ENCODE measurements around the gene CDPF1.
A peak's percentile ranks its signal among the peaks of the same experiment; 100 is the strongest.
"Not testable (repeated sequence)": the region's sequence is repeated elsewhere in the genome, so short reads cannot be mapped to it uniquely, and the experiment has no call there.

Gene CDPF1

DNA sequence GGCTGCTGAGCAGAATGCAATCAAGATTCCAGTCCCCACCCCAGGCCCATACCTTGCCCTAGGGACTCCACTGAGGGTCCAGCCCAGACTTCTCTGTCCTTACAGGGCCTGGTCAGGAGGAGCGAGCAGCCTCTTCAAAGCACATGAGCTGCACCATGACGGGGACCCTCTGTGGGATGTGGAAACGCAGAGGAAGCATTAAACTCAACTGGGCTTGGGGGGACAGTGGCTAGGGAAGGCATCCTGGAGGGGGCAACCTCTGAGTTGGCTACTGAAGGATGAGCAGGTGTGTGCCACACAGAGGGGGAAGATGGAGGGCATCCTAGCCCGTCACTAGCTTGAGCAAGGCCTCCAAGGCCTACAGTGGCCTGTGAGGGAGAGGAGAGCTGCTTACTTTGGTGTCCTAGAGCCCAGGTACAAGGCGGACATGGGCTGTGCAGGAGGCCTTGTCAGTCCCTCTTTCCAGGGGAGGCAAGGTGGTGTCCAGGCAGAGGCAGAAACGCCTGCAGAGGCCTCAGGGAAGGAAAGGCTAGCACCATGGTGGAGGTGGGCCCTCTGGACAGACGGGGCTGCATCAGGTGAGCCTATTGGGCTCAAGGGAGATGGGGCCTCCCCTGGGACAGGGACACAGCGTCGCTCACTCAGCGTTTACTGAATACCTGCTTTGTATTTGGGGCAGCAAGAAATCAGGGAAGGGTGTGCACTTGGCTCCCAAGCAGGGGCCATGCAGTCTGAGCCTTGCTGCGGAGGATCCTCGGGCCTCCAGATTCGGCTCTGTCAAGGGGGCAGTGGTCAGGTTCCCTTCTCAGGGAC, 32.0 kb upstream of the CDPF1 start:
- DNase-seq (ENCODE audit: low read depth in 2 of 2) = no peak

DNA sequence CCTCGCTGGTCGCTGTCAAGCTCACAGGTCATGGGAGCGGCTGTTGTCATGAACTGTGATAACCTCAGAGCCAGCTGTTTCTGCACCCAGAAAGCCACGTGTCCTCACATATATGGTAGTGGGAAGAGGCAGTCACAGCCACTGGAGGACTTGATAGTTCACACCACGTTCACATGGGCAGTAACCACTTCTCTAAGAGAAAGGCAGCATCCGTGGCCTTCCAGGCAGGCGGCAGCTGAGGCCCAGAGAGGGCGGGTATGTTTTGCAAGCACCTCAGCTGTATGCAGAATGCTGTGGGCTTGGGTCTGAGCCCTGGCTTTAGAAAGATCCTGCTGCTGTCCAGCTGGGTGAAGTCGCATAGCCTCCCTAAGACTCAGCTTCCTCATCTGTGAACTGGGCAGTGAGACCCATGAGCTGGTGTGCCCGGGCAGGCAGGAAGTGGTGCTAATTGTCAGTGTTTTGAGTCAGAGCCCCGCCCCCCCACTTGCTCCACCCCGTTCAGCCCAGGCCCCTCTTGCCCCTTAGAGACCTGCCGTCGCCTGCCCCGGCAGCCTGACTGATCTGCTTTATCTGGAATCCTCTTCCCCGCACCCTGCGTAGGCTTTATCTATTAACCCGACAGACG, 31.0 kb upstream of the CDPF1 start:
- DNase-seq (ENCODE audit: low read depth in 2 of 2) = no peak

DNA sequence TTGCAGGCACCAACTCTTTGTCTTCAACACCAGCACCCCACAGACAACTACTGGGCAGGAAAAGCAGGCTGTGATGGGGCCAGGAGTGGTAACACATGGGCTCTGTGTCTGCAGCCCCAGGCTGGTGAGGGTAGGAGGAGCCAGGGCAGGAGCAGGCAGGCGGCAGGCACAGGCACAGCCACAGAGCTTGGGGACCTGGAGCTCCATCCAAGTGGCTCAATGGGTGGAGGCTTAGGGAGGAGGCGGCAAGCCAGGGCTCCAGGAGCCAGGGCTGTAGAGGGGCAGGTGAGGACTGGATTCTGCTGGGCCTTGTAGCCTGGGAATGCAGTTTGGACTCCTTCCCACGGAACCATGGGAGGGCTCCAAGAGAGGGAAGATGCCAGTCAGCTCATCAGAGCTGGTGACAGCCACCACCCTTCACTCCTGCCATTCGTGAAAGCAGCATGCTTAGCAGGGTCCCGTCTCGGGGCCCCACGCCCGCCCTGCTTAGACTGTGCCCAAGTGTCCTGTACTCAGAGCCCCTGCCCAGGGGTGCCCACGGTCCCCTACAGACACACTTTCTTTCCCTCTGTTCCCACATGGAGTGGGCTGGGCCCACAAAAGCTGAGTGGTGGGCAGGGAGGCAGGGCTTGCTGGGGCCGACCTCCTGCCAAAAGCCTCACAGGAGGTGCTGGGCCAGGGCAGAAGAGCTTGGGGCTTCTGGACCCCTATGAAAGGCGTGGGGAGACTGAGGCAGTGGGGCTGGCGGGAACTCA, 30.1 kb upstream of the CDPF1 start:
- no peak for DNase-seq (ENCODE audit: low read depth in 2 of 2)

DNA sequence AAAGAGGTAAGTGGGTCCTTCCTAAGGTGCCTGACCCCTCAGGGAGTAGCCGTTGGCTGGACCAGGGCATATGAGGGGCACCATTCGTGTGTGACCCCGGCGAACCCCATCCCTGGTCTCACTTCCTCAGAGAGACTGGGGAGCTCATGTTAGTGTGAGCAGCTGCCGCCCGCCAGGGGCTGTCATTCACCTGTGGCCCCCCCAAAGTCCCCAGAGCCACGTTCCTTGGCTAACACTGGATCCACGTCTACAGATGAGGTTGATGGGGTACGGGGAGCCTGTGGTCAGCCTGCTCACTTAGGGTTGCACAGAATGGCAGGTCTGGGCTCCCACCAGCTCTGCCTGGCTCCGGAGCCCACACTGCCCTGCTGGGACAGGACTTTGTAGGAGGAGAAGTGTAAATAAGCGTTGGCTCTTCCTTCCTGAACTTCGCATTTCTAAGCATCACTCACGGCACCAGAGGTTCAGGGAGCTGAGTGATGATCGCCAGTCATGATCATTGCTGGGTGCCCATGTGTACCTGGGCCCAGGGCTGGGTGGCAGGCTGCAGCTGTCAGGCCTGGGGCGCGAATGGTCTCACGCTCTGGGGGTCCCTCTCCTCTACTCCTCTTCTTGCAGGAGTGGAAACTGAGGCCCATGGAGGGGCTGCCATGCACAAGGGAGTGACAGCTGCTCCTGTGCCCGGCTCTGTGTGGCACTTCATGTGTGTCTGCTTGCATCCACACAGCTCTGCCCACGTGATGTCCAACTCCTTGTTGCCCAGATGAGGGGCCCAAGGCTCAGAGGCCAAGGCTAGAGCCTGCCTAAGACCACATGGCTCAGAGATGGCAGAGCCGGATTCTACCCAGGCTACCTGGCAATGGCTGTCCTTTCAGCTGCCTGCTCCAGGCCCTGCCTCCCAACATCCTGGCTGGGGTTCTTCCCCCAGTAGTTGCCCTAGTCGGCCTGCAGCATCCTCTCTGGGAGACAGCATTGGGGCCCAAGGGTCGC, 28.9 kb upstream of the CDPF1 start:
- no peak for DNase-seq (ENCODE audit: low read depth in 2 of 2)

DNA sequence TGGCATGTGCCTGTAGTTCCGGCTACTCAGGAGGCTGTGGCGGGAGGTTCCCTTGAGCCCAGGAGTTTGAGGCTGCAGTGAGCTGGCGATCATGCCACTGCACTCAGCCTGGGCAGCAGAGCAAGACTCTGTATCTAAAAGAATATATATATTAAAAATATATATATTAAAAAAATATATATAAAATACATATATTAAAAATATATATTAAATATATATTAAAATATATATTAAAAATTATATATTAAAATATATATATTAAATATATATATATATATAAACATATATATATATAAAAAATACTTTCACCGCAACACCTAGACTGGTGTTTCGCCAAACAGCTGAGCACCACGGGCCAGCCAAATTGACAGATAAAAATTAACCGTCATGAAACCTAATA, 26.5 kb upstream of the CDPF1 start:
- DNase-seq (ENCODE audit: low read depth in 2 of 2) = no peak

DNA sequence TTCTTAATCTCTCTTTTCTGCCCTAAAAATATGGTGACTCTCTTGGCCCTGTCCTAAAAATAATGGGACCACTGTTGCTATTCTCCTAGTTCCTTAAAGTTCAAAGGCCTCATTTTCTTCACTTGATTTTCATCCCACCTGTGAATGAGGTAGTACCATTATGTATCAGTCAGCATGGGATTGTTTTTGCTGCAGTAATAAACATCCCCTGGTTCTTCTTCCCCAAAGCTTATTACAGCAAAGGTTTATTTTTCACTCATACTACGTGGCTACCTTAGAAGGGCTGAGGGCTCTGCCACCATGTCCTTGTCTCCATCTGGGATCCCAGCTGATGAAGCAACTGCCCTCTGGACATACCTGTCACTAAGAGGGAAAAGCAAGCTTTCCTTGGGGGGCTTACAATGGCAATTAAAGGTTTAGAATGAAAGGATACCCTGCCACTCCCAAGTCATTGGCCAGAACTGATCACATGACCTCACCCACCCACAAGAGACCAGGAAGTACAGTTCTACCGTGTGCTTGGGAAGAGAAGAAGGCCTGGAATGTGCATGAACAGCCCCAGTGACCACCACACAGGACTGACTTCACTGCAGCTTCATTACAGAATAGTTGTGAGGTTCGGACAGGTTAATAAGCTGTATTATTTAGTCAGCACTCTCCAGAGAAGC, 25.5 kb upstream of the CDPF1 start:
- no peak for DNase-seq (ENCODE audit: low read depth in 2 of 2)

DNA sequence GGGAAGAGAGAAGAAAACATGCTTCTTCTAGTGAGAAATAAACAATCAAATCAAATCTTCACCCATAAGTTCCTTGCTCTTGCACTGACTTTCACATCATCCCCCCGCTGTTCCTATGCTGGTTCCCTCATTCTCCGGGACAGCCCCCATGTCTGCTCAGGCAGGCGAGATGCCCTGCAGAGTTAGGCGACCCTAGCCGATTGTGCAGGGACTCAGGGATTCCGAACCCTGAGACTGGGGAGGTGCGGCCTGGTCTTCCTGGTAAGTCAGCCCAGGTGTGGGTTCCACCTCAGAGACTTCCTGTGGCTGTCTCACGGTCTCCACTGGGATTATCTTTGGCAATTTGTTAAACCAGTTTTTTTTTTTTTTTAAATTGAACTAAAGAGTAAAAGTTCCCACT, 24.3 kb upstream of the CDPF1 start:
- no peak for DNase-seq (ENCODE audit: low read depth in 2 of 2)

DNA sequence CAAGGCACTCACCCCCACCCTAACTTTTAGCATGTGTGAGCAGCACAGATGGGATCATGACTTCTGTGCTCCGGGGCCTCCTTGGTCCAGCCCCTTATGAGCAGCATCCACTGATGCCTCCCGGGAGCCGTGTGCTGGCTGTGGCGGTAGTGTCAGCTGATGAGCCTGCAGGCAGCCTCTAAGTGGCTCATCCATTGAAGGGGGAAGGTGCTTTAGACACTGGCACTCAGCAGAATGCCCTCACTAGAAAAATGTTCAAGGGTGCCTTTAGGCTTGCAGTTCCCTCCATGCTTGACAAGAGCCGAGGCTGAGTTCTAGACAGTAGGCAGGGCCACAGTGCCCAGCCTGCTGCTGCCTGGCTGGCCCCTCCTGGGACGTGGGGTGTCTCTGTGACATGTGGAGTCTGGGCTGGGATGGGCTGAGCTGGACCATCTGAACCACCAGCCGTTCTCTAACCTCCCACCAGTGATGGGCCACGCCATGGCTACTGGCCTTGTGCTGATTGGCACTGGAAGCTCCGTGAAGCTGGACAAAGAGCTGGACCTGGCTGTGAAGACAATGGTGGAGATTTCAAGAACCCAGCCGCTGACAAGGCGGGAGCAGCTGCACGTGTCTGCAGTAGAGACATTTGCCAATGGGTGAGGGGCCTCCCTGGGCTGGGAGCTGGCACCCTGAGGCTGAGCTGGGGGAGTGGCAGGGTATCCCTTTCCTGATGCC, 23.5 kb upstream of the CDPF1 start:
- no peak for DNase-seq (ENCODE audit: low read depth in 2 of 2)

DNA sequence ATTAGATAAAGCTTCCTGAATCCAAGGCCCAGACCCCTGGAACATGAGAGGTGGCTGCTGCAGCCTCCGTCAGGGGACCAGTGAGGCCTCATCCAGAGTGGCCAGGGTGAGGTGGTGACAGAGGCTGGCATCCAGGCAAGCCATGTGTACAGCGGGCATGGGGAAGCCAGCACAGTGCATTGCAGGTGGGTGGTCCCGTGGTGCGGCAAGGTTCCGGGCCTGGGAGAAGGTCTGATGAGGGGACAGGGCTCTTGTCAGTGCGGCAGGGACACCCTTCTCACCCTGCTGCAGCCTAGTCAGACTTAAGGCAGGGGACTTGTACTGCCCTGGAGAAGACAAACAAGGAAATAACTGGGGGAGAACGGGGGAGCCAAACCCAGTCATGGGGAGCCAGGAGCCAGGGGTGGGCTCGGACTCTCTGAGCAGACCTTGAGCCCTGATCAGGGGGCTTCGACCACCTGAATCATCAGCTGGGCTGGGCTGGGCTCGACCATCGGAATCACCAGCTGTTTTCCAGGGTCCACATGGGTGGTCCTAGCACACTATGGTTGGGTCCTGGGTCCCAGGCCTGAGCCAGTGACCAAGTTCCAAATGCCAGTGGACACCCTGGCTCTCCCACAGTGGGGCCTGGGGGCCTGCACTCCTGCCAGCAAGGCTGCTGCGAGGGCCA, 22.8 kb upstream of the CDPF1 start:
- DNase-seq (ENCODE audit: low read depth in 2 of 2) = no peak

DNA sequence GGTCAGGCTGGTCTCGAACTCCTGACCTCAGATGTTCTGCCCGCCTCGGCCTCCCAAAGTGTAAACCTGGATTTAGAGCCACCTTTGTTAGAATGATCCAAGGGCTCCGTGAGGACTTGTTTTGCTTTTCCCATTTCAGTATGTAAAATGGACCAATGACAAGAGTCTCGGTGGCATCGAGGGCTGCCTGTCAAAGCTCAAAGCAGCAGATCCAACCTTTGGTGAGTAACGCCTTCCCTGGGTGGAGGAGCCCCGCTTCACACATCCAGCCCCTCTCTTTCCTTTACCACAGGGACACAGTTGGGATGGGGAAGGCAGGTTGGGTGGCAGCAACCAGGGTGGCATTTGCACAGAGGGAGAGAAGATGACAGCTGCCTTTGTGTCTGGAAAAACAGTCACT, 22.1 kb upstream of the CDPF1 start:
- DNase-seq (ENCODE audit: low read depth in 2 of 2) = no peak

DNA sequence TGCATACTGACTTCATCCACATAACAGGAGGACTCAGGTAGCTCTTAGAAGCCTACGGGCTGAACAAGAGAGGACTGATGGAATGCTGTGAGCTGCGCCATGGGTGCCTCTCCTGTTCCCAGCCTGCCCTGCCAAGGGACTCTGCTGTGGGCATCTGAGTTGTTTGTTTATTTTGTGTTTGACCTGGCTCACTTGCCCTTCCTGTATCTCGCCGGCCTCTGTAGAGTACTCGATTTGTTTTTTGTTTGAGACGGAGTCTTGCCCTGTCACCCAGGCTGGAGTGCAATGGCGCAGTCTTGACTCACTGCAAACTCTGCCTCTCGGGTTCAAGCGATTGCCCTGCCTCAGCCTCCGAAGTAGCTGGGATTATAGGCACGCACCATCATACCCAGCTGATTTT, 19.5 kb upstream of the CDPF1 start:
- no peak for DNase-seq (ENCODE audit: low read depth in 2 of 2)

DNA sequence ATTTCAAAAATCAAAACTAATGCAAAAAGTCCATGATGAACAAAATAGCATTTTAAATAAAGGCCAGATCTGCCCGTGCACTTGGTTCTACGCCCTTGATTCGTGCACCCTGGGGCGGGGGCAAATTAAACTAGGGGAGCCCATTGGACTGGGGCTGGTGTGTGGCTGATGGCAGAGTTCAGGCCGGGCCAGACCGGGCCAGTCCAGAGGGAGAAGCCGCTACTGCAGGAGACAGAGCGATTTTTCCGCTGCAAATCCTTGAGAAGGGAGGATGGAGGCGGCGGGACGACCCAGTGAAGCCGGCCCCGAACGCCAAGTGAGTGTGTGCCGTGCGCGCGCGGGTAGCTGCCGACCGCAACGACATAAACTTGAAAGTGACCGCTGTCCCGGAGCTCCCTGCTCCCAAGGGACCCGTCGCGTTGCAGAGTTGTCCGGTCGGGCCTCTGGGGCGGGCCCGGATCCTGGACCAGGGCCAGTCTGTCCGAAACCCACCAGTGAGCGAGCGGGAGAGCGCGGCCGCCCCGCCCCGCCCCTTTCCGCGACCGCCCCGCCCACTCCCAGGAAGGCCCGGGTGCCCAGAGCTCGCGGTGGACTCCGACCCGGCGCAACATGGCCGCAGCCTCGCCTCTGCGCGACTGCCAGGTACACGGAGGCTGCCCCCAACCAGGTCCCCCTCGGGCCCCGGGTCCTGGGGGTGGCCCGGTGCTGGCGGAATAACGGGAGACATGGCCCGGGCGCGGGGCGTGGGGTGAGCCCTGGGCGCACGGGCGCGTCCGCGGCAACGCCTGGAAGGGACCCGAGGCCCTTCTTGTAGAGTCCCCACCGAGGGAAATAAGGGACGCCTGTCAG, 17.6 kb upstream of the CDPF1 start, which contains the start of gene TTC38:
Gene TTC38 (plus strand): TSS at position 578 of the 849 bp plus-strand sequence. CDS start 32 bp downstream, at position 610.
- DNase-seq (ENCODE audit: low read depth in 2 of 2) = peak in 1 of 2 donors; percentile 21

DNA sequence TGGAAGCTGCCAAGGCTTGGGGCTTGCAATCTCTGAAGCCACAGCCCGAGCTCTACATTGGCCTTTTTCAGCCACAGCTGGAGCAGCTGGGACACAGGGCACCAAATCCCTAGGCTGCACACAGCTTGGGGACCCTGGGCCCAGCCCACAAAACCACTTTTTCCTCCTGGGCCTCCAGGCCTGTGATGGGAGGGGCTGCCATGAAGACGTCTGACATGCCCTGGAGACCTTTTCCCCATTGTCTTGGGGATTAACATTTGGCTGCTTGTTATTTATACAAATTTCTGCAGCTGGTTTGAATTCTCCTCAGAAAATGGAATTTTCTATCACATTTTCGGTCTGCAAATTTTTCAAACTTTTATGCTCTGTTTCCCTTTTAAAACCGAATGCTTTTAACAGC, 15.5 kb upstream of the CDPF1 start:
- not testable (repeated sequence) for DNase-seq (ENCODE audit: low read depth in 2 of 2)

DNA sequence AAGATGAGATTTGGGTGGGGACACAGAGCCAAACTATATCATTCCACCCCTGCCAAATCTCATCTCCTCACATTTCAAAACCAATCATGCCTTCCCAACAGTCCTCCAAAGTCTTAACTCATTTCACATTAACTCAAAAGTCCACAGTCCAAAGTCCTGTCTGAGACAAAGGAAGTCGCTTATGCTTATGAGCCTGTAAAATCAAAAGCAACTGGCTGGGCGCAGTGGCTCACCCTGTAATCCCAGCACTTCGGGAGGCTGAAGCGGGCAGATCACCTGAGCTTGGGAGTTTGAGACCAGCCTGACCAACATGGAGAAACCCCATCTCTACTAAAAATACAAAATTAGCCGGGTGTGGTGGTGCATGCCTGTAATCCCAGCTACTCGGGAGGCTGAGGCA, 14.4 kb upstream of the CDPF1 start:
- DNase-seq (ENCODE audit: low read depth in 2 of 2) = not testable (repeated sequence)

DNA sequence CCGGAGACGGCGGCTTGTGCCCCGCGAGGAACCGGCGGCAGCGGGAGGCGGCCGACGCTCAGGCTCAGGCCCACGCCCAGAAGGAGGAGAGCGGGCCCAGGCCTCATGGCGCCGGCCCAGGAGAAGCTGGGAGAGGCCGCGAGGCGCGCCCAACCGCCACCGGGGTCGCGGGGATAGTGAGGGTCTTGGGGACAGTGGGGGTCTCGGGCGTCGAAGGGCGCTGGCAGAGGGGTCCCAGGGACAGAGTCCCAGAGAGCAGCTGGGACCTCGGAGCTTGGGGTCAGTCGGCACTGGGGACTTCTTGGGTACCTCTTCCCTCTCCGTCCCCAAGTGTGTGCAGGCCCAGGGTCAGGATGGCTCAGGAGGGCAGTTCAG, 13.1 kb upstream of the CDPF1 start, which contains the start of gene PKDREJ:
Gene PKDREJ (minus strand): TSS at position 128 of the 375 bp plus-strand sequence. CDS start 21 bp downstream, at position 107.
- no peak for DNase-seq (ENCODE audit: low read depth in 2 of 2)

DNA sequence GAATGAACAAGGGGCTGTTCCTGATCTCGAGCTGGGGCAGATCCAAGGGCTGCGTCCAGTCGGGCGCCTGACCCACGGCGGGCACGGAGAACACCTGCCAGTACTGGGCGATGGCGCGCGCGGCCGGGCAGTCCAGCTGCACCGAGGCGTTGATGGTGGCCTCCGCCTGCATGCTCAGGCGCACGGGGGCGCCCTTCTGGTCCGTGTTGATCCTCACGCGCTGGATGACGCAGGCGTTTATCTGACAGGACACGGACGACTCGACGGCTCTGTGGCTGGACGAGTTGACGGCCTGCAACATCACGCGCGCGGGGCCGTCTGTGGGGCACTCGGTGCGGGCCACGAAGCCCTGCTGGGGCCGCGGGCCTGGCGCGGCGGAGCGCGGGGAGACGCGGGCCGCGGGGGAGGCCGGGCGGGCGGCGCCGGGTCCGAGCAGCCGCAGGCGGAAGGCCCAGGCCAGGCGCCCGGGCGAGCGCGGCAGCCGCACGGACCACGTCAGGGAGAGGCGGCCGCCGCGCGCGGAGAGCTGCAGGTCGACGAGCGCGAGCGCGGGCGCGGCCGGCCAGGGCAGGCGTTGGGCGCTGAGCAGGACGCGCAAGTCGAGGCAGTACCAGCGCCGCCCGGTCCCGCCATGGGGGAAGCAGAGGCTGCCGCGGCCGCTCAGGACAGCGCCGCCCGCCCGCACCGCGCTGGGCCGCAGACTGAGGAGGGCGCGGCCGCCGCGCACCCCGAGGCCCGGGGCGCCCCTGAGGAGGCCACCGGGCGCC, 12.5 kb upstream of the CDPF1 start:
- DNase-seq (ENCODE audit: low read depth in 2 of 2) = peak in 1 of 2 donors; percentile 34

DNA sequence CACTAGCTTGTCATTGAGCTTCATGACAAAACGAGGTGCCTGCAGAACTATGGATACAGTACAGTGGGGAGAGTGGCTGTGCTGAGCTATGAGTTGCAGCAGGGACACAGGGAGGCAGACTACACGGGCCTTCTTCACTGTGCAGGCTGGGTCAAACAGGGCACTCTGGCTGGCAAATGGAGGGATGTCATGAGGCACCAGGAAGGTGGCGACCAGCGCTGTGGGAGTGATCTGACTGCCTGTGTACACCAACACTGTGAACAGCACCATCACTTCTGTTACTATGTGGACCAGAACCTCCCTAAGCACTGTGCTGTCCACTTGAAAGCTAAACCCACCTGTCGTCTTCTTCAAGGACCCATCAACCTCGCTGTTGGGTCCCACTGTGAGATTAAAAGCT, 9.9 kb upstream of the CDPF1 start:
- no peak for DNase-seq (ENCODE audit: low read depth in 2 of 2)

DNA sequence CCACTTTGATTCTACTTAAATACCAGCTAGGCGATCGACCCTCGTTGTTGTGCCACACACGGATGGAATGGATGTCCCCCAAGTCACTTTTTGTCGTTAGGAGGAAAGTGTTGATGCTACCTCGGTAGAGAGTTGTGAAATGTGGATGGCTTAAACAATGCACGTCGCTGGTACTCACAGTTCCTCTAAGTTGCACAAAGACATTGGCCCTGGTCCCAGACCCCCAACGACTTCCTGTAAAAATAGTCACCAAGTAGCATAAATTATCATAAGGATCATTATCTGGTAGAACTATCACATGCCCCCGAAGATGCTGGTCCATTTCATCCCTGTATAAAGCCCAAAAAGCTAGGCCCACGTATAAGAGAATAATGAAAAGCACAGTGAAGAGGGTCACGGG, 9.3 kb upstream of the CDPF1 start:
- DNase-seq (ENCODE audit: low read depth in 2 of 2) = no peak
